Measurements from ENCODE around the gene ANXA5.

The ANXA5 gene

GRCh38 chr4:121724671-121725070, 27.9 kb upstream of the ANXA5 start:
- Histone ChIP-seq H3K27me3 (ENCODE audit: insufficient read depth, poor library complexity, severe bottlenecking) (no peaks in the 10 kb centered on the region), H3K27ac (replicated peaks) (no peak overlapping the region), H3K4me3 (replicated peaks; ENCODE audit: insufficient read depth, low read length) (no peak overlapping the region)
- DNase-seq (ENCODE audit: low read depth in 1 of 2, low spot score in 1 of 2) = no peak
- no peak for TF ChIP-seq SPI1 (IDR thresholded peaks at IDR 0.05; ENCODE audit: borderline replicate concordance, low read depth)
- TF ChIP-seq POLR2AphosphoS5 (IDR thresholded peaks at IDR 0.05; ENCODE audit: low read depth) = no peak
- no peak for TF ChIP-seq REST (IDR thresholded peaks at IDR 0.05; ENCODE audit: insufficient replicate concordance, low read depth)
- TF ChIP-seq CTCF (IDR thresholded peaks at IDR 0.05; ENCODE audit: insufficient read depth, low read length) = no peak
- TF ChIP-seq GABPA (IDR thresholded peaks at IDR 0.05; ENCODE audit: low read depth) = no peak

- TF ChIP-seq SPI1 (IDR thresholded peaks at IDR 0.05; ENCODE audit: borderline replicate concordance, low read depth) (no peak), POLR2AphosphoS5 (IDR thresholded peaks at IDR 0.05; ENCODE audit: low read depth) (no peak), REST (IDR thresholded peaks at IDR 0.05; ENCODE audit: insufficient replicate concordance, low read depth) (no peak), GABPA (IDR thresholded peaks at IDR 0.05; ENCODE audit: low read depth) (no peak), CTCF (IDR thresholded peaks at IDR 0.05; ENCODE audit: insufficient read depth, low read length) (no peak)
- no peak for DNase-seq (ENCODE audit: low read depth in 1 of 2, low spot score in 1 of 2)
Measured at GRCh38 chr4:121721700-121722099, 24.9 kb upstream of the ANXA5 start.

GRCh38 chr4:121720109-121720508, 23.3 kb upstream of the ANXA5 start:
- H3K27me3 ChIP-seq (ENCODE audit: insufficient read depth, poor library complexity, severe bottlenecking) = no peaks in the 10 kb centered on the region
- no peak for TF ChIP-seq SPI1 (IDR thresholded peaks at IDR 0.05; ENCODE audit: borderline replicate concordance, low read depth)
- TF ChIP-seq REST (IDR thresholded peaks at IDR 0.05; ENCODE audit: insufficient replicate concordance, low read depth) = no peak
- TF ChIP-seq POLR2AphosphoS5 (IDR thresholded peaks at IDR 0.05; ENCODE audit: low read depth) = no peak
- no peak for TF ChIP-seq CTCF (IDR thresholded peaks at IDR 0.05; ENCODE audit: insufficient read depth, low read length)
- no peak for TF ChIP-seq GABPA (IDR thresholded peaks at IDR 0.05; ENCODE audit: low read depth)
- H3K27ac ChIP-seq (replicated peaks) = no peak overlapping the region
- no peak overlapping the region for H3K4me3 ChIP-seq (replicated peaks; ENCODE audit: insufficient read depth, low read length)
- no peak for DNase-seq (ENCODE audit: low read depth in 1 of 2, low spot score in 1 of 2)

More at GRCh38 chr4:121721700-121722099, 24.9 kb upstream of the ANXA5 start:
- H3K4me3 ChIP-seq (replicated peaks; ENCODE audit: insufficient read depth, low read length) = no peak overlapping the region
- no peak overlapping the region for H3K27ac ChIP-seq (replicated peaks)
- no peaks in the 10 kb centered on the region for H3K27me3 ChIP-seq (ENCODE audit: insufficient read depth, poor library complexity, severe bottlenecking)
